ENCODE results near the gene ZDHHC11B. TPM values are rescaled to one million over a fixed set of nuclear protein-coding genes. Genes with fewer than 3 reads are reported as not detected.
"Not testable (repeated sequence)": the region's sequence is repeated elsewhere in the genome, so short reads cannot be mapped to it uniquely, and the experiment has no call there.

Gene ZDHHC11B, protein sequence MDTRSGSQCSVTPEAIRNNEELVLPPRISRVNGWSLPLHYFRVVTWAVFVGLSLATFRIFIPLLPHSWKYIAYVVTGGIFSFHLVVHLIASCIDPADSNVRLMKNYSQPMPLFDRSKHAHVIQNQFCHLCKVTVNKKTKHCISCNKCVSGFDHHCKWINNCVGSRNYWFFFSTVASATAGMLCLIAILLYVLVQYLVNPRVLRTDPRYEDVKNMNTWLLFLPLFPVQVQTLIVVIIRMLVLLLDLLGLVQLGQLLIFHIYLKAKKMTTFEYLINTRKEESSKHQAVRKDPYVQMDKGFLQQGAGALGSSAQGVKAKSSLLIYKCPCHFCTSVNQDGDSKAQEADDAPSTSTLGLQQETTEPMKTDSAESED
- total RNA-seq, result 1 to 10 TPM; 6.2 to 8.9 TPM

DNA sequence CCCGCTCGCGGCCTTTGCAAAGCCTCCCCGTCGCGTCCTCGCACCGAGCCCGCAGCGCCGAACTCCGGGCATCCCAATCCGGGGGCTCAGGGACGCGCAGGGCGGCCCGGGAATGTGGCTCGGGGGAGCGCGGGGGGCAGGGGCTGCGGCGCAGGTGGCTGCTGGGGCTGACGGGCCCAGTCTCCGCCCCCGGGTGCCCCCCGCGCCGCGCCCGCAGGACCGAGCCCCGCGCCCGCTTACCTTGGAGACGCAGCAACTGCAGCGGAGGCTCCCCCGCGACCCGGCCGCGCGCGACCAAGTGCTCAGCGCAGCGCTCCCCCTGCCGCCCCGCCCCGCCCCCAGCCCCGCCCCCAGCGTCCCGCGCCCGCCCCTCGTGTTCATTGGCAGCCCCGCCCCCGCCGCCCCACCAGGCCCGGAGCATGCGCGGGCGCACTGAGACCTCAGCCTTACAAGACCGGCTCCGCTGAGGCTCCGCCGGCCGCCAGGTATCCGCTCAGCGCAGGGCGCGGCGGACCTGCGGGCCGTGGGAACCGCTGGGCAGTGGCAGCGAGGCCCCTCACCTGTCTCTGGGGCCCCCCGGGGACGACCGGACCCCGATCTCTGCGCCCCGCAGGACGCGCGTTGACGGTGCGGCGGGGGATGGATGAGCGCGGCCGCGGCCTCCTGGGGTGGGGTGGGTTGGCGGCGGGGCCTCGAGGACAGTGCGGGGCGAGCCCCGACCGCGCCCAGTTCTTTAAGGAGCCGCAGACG lies at the start of gene ZDHHC11B:
Gene ZDHHC11B, minus strand, starts transcription at position 302 of the 750 bp plus-strand sequence. CDS start 17,810 bp downstream, outside the sequence.
- H3K4me3 ChIP-seq, result peak within 1 kb of the TSS; percentile 43 to 45

DNA sequence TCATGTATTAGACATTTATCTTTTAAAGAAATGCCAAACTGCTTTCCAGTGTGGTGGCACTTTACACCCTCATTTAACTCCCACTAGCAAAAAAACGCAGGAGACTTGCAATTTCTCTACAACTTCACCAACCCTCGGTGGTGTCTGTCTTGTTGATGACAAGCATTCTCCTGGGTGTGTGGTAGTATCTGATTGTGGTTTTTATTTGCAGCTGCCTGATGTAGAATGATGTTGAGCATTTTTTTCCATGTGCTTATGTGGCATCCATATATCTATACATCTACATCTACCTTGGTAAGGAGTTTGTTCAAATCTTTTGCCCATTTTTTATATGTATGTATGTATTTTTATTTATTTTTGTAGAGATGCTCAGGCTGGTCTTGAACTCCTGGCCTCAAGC lies 49.5 kb upstream of the ZDHHC11B start:
- intact Hi-C loops (cut with DNase I); H3K36me3 ChIP-seq (replicated peaks in 1 of 2; ENCODE audit: insufficient read depth in 1 of 2, low read depth in 2 of 2); H3K4me1 ChIP-seq; DNase-seq; H3K4me3 ChIP-seq; H3K9me3 ChIP-seq; H3K27me3 ChIP-seq; H3K27ac ChIP-seq; ATAC-seq: not testable (repeated sequence)
- 57 to 61% methylated on average over 2 of the region's 2 CpGs for WGBS, 2 donors

More for the DNA sequence above, at the start of gene ZDHHC11B:
- H3K27me3 ChIP-seq; H3K9me3 ChIP-seq; H3K36me3 ChIP-seq (replicated peaks in 1 of 2; ENCODE audit: insufficient read depth in 1 of 2, low read depth in 2 of 2); intact Hi-C loops (cut with DNase I): not testable (repeated sequence)
- peak in 2 of 3 donors; percentile 48 to 56 for TF ChIP-seq POLR2A (IDR thresholded peaks at IDR 0.05)
- peak; percentile 92 to 100 (median 96) for DNase-seq
- Histone ChIP-seq H3K27ac (peak within 1 kb of the TSS; percentile 34 to 76 (median 66)), H3K4me1 (peaks cover 11% of the 10 kb centered on the region)
- 0 to 1% methylated on average over 3 to 53 of the region's 101 CpGs for WGBS, 2 donors
- ATAC-seq, result peak; percentile 86

DNA sequence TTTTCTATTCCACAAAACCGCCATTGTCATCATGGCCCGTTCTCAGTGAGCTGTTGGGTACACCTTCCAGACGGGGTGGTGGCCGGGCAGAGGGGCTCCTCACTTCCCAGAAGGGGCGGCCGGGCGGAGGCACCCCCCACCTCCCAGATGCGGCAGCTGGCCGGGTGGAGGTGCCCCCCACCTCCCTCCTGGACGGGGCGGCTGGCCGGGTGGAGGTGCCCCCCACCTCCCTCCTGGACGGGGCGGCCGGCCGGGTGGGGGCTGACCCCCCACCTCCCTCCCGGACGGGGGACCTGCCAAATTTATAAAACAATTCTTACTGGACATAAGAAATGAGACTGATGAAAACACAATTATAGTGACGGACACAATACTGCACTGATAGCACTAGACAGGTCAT lies 43.7 kb upstream of the ZDHHC11B start:
- H3K9me3 ChIP-seq; ATAC-seq; H3K4me1 ChIP-seq; H3K27me3 ChIP-seq; H3K36me3 ChIP-seq (replicated peaks in 1 of 2; ENCODE audit: insufficient read depth in 1 of 2, low read depth in 2 of 2); H3K27ac ChIP-seq; intact Hi-C loops (cut with DNase I); DNase-seq; H3K4me3 ChIP-seq: not testable (repeated sequence)
- 91 to 94% methylated on average over 16 of the region's 19 CpGs for WGBS, 2 donors

DNA sequence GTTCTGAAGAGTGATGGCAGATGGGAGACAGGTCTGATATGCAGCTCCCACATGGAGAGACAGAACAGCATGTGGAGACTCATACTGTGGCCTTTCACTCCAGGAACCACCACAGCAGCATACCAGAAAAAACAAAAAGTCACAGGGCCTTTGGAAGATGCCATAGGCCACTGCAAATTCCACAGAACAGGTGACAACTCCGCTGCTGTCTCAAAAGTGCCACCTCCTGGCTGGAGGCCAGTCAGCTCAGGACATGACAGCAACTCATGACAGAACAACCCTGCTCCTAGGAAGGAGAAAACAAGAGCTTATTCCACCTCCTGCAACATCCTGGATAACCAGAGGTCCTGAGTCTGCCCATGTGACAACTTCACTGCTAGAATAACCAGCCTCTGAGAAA lies 41.0 kb upstream of the ZDHHC11B start:
- DNase-seq, result peak in 1 of 4 donors; percentile 58
- H3K4me1 ChIP-seq; H3K27ac ChIP-seq; ATAC-seq; H3K36me3 ChIP-seq (replicated peaks in 1 of 2; ENCODE audit: insufficient read depth in 1 of 2, low read depth in 2 of 2); intact Hi-C loops (cut with DNase I); H3K4me3 ChIP-seq; H3K9me3 ChIP-seq; H3K27me3 ChIP-seq: not testable (repeated sequence)
- 11 to 45% methylated on average over 1 of the region's 1 CpG for WGBS, 2 donors

GRCh38 chr5:821504-821903 lies 37.0 kb upstream of the ZDHHC11B start:
- no peak for ATAC-seq
- peak in 2 of 7 experiments; percentile 13 to 30 for TF ChIP-seq CTCF (IDR thresholded peaks at IDR 0.05)
- TF ChIP-seq POLR2A (IDR thresholded peaks at IDR 0.05), result no peak

GRCh38 chr5:820245-820644 lies 35.7 kb upstream of the ZDHHC11B start:
- Histone ChIP-seq H3K27me3 (no peaks in the 10 kb centered on the region), H3K27ac (no peak overlapping the region), H3K4me3 (no peak overlapping the region), H3K4me1 (no peaks in the 10 kb centered on the region), H3K9me3 (no peaks in the 10 kb centered on the region), H3K36me3 (replicated peaks in 1 of 2; ENCODE audit: insufficient read depth in 1 of 2, low read depth in 2 of 2) (no peaks in the 10 kb centered on the region)
- intact Hi-C loops (cut with DNase I), result no loop called here
- ATAC-seq, result no peak
- TF ChIP-seq CTCF (IDR thresholded peaks at IDR 0.05) (no peak), POLR2A (IDR thresholded peaks at IDR 0.05) (no peak)
- no peak for DNase-seq
- 48 to 65% methylated on average over 3 of the region's 3 CpGs for WGBS, 2 donors

More at GRCh38 chr5:821504-821903, 37.0 kb upstream of the ZDHHC11B start:
- intact Hi-C loops (cut with DNase I), result no loop called here
- no peaks in the 10 kb centered on the region for H3K9me3 ChIP-seq
- WGBS, 2 donors, result 63 to 72% methylated on average over 8 of the region's 8 CpGs
- DNase-seq, result no peak
- H3K36me3 ChIP-seq (replicated peaks in 1 of 2; ENCODE audit: insufficient read depth in 1 of 2, low read depth in 2 of 2), result no peaks in the 10 kb centered on the region
- no peak overlapping the region for H3K27ac ChIP-seq
- no peak overlapping the region for H3K4me3 ChIP-seq
- no peaks in the 10 kb centered on the region for H3K4me1 ChIP-seq
- H3K27me3 ChIP-seq, result no peaks in the 10 kb centered on the region

All from body of pancreas (tissue), 4 donors.